GM10847 (cell line): Measurements from ENCODE around the gene DBX1.

Source experiments
- POLR2A ChIP-seq: IDR thresholded peaks from 2 replicates; pipeline ENCODE4 v1.6.1; 2011; ENCODE audit not compliant: insufficient read length; ENCODE audit errors: extremely low read depth

DBX1 gene

GRCh38 chr11:20160425-20161229 lies at the start of gene DBX1:
DBX1 (minus strand) TSS chr11:20160475; CDS start chr11:20160324, 151 bp downstream.
- no peak for TF ChIP-seq POLR2A

GRCh38 chr11:20208622-20209111 lies 48.4 kb upstream of the DBX1 start:
- TF ChIP-seq POLR2A, result no peak

DNA sequence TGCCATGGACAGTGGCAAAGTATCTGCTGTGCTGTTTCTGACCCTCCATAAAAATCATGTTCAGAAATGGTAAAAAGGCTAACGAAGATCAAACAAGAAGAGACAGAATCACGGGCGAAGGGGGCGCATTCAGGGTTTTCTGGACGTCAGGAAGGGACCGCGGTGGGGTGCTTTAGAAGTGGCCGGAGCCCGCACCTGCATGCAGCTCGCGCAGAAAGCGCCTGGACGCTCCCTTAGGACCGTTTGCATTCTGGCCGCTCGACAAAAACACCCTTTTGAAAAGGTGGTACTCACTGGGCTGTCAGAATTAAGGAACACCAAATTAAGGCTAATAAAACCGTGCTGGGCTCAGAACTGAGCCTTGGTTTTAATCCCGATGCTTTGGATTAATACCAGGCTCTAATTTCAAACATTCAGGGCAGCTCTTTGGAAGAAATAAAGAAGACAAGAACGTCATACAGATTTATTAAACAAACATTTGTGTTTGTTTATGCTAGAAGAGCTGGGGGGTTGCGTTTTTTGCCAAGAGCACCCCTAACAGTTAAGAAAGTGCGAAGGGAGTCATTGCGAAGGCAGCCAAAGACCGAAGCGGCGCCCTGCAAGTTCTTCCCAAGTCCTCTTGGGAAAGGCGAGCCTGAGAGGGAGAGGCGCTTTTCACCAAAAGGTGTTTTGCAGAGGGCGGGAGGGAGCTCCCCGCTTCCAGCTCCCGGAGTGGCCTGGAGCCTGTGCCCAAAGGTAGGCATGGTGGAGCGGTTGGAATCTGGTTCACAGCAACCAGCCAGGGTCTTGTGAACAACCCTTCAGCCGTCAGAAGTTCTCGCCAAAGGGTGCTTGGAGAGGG lies 47.7 kb upstream of the DBX1 start:
- TF ChIP-seq POLR2A, result no peak

DNA sequence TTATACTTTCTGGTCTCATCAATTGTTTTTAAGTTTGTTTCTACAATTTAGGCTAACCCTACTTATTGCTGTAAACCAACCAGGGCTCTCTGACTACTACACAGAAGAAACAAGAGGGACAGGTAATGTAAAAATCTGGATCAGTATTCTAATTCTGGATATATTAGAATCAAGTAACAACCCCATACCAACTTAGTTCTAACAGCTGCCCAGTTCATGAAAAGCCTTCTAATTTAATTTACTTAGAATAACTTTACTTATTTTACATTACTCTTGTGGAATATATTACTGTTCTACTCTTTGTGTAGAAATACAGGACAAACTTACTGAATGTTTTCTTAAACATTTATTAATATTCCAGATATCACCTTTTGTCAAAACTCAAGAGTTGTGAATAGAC lies 45.5 kb upstream of the DBX1 start:
- no peak for TF ChIP-seq POLR2A

GRCh38 chr11:20204681-20205080 lies 44.4 kb upstream of the DBX1 start:
- no peak for TF ChIP-seq POLR2A

GRCh38 chr11:20203831-20204230 lies 43.6 kb upstream of the DBX1 start:
- TF ChIP-seq POLR2A, result no peak

- TF ChIP-seq POLR2A, result no peak
These were observed 41.0 kb upstream of the DBX1 start for GRCh38 chr11:20201231-20201630.

DNA sequence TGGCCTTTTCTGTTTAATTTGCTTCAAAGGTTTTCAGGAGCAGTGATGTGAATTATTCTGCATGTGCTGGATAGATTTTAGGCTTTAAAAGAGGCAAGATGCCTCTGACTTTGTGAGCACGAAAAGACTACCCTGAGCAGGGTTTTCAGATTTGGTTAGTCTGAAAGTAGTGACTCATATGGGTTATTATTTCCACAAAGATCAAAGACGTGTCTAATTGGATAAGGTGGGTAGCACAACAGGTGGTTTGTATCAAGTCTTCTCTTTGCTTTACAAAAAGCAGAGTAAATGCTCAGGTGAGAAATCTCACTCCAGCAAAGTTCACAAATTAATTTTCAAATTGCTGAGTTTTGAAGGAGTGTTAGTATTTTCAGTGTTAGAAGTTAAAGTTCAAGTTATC lies 37.6 kb upstream of the DBX1 start:
- no peak for TF ChIP-seq POLR2A

DNA sequence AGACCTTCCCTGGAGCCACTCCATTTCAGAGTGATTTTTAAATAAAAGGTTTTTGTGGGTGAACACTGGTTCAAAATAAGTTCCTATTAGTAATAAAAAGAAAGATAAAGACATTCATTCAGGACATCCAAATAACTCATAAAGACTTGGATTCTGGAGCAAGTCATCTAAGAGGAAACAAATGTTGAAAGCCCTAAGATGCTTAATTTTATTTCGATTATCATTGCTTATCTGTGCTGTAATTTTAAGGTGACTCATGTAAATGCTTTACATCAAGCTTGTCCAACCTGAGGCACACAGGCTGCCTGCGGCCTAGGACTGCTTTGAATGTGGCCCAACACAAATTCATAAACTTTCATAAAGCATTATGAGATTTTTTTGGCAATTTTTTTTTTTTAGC lies 34.2 kb upstream of the DBX1 start:
- TF ChIP-seq POLR2A, result no peak

DNA sequence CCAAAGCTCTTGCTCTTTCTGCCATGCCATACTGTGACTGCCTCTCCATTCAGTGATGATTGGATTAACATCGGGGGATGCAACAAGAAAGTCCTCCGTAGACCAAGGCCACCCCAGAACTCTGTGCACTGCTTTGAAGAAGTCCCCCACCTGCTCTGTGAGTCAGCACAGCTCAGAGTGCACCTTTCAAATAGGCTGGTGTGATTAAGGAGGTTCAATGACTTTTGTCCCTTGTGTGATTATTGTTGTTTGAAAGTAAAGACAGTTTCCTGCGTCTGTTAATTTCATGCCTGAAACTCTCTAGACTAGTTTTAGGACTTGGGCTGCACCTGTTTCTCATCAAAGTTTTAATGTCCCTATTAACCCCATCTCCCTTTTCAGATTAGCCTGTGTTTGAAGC lies 33.0 kb upstream of the DBX1 start:
- TF ChIP-seq POLR2A, result no peak

DNA sequence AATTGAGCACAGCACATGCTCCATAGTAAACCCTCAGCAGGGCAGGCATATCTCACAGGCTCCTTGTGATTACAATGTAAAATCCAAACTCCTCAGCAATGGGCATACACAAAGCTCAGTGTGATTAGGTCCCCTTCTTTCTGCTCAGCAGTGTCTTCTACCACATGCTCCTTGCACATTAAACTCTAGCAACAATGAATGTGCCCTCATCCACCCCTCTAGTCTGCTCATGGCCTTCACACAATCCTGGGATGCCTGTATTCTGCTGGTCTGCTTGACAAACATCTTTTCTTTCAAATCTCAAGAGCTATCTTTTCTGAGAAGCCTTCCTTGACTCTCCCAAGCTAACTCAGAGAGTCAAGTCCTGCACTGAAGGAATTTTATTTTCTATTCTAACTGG lies 32.4 kb upstream of the DBX1 start:
- no peak for TF ChIP-seq POLR2A

GRCh38 chr11:20192151-20192550 lies 31.9 kb upstream of the DBX1 start:
- no peak for TF ChIP-seq POLR2A

DNA sequence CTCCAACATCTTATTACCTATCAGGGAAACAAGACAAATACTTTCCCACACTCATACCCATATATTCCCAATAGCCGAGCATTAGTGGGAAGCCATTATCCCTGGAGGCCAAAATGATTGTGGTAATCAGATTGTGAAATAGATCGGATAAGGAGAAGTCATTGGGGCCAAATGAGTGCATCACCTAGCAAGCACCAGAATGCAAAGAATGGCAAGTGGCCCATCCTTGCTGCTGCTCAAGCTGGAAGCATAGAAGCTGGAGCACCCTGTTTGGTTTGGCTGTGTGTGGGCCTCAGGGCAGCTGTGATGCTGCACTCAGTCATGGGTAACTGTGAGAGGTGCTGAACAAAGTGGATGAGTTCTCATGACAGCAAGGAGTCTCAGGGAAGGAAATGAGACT lies 18.7 kb upstream of the DBX1 start:
- no peak for TF ChIP-seq POLR2A

GRCh38 chr11:20177136-20177535 lies 16.9 kb upstream of the DBX1 start:
- no peak for TF ChIP-seq POLR2A

DNA sequence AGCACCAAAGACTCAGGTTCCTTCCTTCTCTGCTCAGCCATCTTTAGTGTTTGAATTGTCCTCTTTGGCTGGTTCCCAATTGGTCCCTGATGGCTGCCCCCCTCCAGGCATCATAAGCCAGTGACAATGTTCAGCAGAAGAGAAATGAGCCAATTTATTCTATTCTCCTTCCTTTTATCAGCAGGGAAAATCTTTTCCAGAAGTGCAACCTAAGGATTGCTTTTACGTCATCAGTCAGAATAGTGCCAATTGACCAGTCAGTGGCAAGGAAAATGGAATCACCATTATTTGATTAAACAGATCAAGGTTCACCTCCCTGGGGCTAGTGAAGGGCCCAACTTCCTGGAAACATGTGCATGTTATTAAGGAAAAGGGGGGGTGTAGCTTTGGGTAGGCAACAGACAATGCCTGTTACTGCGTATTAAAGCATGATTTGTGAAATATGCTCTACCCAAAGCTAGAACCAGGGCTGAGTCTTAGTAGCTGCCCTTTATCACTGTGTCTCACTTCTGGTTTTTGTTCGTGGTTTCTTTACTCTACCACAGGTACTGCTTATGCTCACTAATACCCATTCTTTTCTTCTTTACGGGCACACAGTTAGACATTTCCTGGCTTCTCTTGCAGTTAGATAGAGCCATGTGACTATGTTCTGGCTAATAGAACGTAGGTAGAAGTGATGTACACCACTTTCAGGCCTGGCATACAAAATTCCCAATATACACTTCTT lies 12.6 kb upstream of the DBX1 start:
- no peak for TF ChIP-seq POLR2A
